T47D (cell line): ENCODE data around the gene MAPK8.

Experiments
- DNase-seq, 2 experiments: peaks; one replicate each; pipeline versions ENCODE4 v3.0.0 to v3.0.0-alpha.2; 2011 to 2012; ENCODE audit warnings: low read depth in 1 of 2, low spot score in 1 of 2
- JUND ChIP-seq: IDR thresholded peaks from 2 replicates; pipeline ENCODE4 v1.6.1; 2012; ENCODE audit warnings: low read depth
- in situ Hi-C: cut with HindIII; loops from 2 replicates; pipeline ENCODE4 v1.10.0; 2016; ENCODE audit warnings: low sequenced_read_pairs, low pct_unique_long_range_greater_than_20kb

MAPK8 gene

GRCh38 chr10:48284811-48285210, 21.7 kb upstream of the MAPK8 start:
- TF ChIP-seq JUND = no peak
- in situ Hi-C loops = no loop called here
- no peak for DNase-seq

GRCh38 chr10:48285710-48286109, 20.8 kb upstream of the MAPK8 start:
- TF ChIP-seq JUND = no peak
- in situ Hi-C loops = no loop called here
- DNase-seq = no peak

GRCh38 chr10:48286356-48286755, 20.1 kb upstream of the MAPK8 start:
- TF ChIP-seq JUND = no peak
- in situ Hi-C loops = no loop called here
- DNase-seq = no peak

- no peak for TF ChIP-seq JUND
- in situ Hi-C loops = no loop called here
- peak; percentile 43 to 98 for DNase-seq
These were observed 18.8 kb upstream of the MAPK8 start for GRCh38 chr10:48287417-48288391.

- TF ChIP-seq JUND = no peak
- in situ Hi-C loops = no loop called here
- peak in 1 of 2 experiments; percentile 34 for DNase-seq
These were observed 17.8 kb upstream of the MAPK8 start for GRCh38 chr10:48288661-48289060.

GRCh38 chr10:48289501-48290238, 16.8 kb upstream of the MAPK8 start:
- in situ Hi-C loops = no loop called here
- no peak for TF ChIP-seq JUND
- DNase-seq = peak in 1 of 2 experiments; percentile 84

- in situ Hi-C loops = no loop called here
- DNase-seq = no peak
- TF ChIP-seq JUND = no peak
These were observed 16.2 kb upstream of the MAPK8 start for GRCh38 chr10:48290286-48290685.

- no peak for DNase-seq
- no peak for TF ChIP-seq JUND
- in situ Hi-C loops = no loop called here
These were observed 15.3 kb upstream of the MAPK8 start for GRCh38 chr10:48291190-48291589.

- in situ Hi-C loops = no loop called here
- DNase-seq = no peak
- TF ChIP-seq JUND = no peak
These were observed 13.9 kb upstream of the MAPK8 start for GRCh38 chr10:48292616-48293015.

DNA sequence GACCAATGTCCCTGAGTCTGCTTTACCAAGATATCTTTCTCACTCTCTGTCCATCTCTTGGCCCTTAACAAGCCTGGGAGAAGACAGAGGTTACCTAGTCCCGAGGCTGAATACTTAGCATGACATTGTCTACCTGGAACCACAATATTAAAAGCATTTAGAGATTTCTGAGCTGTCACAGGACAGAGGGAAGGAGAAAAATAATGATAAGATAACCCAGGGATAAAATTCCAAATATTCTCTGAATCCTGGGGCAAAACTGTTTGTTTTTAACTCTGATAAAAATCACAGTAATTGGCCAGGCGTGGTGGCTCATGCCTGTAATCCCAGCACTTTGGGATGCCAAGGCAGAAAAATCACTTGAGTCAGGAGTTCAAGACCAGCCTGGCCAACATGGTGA, 12.0 kb upstream of the MAPK8 start:
- DNase-seq = no peak
- in situ Hi-C loops = no loop called here

GRCh38 chr10:48296576-48297098, 9.8 kb upstream of the MAPK8 start:
- TF ChIP-seq JUND = no peak
- no peak for DNase-seq
- in situ Hi-C loops = no loop called here

More for the DNA sequence above, 12.0 kb upstream of the MAPK8 start:
- no peak for TF ChIP-seq JUND

- DNase-seq = peak in 1 of 2 experiments; percentile 29
- in situ Hi-C loops = no loop called here
- no peak for TF ChIP-seq JUND
These were observed 7.4 kb upstream of the MAPK8 start for GRCh38 chr10:48299066-48299465.

DNA sequence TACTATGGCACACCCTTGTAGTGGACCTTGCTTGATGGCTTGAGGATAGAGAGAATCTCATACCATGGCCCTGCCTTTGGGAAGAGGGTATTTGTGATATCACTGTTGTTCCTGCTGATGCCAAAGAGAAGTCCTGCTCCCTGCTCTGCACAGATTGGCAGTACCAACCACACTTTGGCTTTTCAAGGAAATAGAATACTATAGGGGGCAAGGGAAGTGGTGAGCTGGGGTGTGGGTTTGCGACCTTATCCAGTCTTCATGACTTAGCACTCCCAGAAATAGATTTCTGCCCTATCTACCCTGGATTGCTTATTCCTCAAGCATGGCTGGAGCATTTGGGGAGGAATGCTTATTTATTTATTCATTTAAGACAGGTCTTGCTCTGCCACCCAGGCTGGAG, 6.8 kb upstream of the MAPK8 start:
- no peak for TF ChIP-seq JUND
- in situ Hi-C loops = no loop called here
- no peak for DNase-seq
